ENCODE results near the gene C3orf52. TPM values are rescaled to one million over a fixed set of nuclear protein-coding genes. Genes with fewer than 3 reads are reported as not detected.

Gene C3orf52, protein sequence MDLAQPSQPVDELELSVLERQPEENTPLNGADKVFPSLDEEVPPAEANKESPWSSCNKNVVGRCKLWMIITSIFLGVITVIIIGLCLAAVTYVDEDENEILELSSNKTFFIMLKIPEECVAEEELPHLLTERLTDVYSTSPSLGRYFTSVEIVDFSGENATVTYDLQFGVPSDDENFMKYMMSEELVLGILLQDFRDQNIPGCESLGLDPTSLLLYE
- total RNA-seq, result 0.63 TPM

DNA sequence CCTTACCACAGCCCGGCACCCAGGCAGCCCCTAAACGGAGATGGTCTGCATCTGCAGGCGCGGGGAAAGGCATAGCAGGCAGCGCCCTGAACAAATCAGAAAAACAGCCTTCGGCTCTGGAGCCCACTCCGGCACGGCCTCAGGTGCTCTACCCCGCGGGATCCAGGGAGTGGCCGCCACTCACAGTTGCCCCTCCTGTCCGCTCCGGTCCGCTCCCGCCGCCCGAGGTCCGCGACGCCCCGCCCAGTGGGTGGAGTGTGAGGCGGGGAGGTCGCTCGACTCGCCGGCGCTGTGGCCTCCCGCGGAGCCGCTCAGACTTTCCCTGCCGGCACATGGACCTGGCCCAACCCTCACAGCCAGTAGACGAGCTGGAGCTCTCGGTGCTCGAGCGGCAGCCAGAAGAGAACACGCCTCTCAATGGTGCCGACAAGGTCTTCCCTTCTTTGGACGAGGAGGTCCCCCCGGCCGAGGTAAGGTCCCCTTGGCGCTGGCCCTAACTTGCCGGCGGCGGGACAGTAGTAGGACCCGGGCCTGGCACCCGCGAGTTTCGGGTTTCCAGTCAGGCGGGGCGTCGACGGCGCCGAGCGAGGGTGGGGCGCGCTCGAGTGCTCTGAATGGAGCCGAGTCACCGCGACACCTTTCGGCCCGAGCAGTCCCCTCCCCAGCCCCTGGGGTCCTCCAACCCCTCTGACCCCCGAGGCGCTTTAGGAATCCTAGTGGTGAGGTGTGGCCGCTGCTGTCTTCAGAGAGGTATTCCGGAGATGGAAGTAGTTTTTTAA, at the start of gene C3orf52:
Gene C3orf52 (plus strand): TSS at position 314 of the 779 bp plus-strand sequence. CDS start 19 bp downstream, at position 333.

DNA sequence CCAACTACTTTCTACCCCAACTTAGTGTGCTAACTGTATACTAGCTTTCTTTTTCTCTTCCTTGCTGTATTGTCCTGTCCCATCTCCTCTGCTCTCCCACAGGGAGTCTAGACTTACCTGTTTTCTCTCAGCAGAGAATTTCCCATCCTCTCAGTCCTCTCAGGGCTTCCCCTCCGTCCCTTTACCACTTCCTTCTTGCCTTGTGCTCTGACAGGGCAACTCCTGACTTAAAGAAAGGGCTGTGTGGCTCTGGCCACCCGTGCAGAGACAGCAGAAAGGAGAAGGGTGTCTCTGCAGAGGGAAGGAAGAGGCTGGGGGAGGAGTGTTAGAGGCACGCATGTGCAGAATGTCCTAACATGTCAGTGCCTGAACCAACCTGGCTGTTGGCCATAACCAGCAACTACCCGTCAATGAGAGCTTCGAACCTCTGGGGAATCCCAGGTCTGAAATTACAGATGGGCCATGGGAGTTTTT, 46.8 kb downstream of the C3orf52 start, which contains the start of gene GCSAM:
Gene GCSAM (minus strand): TSS at position 274 of the 474 bp plus-strand sequence. CDS start 128 bp downstream, at position 146.

Small RNA genes within 50 kb of the gene (small RNA-seq; reads per million reads assigned to genes)
- not detected for gene MIR567 (ENCODE audit: low replicate concordance)

Other genes with a start within 250 kb of the C3orf52 start
- 17.8 TPM for gene PHLDB2, start 227.1 kb upstream of the C3orf52 start, total RNA-seq
- gene ABHD10, start 107.4 kb upstream of the C3orf52 start, total RNA-seq, result 72.6 TPM
- 141 TPM for gene TAGLN3, start 87.5 kb upstream of the C3orf52 start, total RNA-seq
- 0.31 TPM for gene TMPRSS7, start 51.7 kb upstream of the C3orf52 start, total RNA-seq
- not detected for gene GCSAM, start 46.9 kb downstream of the C3orf52 start, total RNA-seq
- gene SLC9C1, start 207.8 kb downstream of the C3orf52 start, total RNA-seq, result not detected
- 57.6 TPM for gene CD200, start 246.8 kb downstream of the C3orf52 start, total RNA-seq

Measured in parietal lobe (tissue), 2 donors.